Measurements from ENCODE around the gene KCNT2. TPM values are rescaled to one million over a fixed set of nuclear protein-coding genes. Genes with fewer than 3 reads are reported as not detected.

Gene KCNT2
- polyA plus RNA-seq, 2 of the 4 experiments (the other 2 are of a cell fraction) = 0.14 to 1.7 TPM

GRCh38 chr1:196410768-196411167 lies 197.5 kb downstream of the KCNT2 start:
- Histone ChIP-seq H3K4me3 (no peak overlapping the region), H3K4me2 (no peak overlapping the region), H3K27ac (no peak overlapping the region), H3K9me3 (no peaks in the 10 kb centered on the region; the same call in 2 of the 3 replicates), H3K4me1 (peaks cover 17% of the 10 kb centered on the region)
- ATAC-seq (no peak), FAIRE-seq (no peak), DNase-seq (ENCODE audit: low read depth in 1 of 2, low spot score in 1 of 2) (no peak)
- ChIA-PET CTCF (interaction anchor here (0.6 kb wide), 2 partner anchors 32 to 93 kb away, joined by 3 read pairs; no protein-coding TSS in a partner anchor), POLR2A (no interaction called here)
- TF ChIP-seq ELK1 (IDR thresholded peaks at IDR 0.05; ENCODE audit: low read depth, low read length) = no peak
- TF ChIP-seq SREBF2 (IDR thresholded peaks at IDR 0.05) = no peak
- no peak for TF ChIP-seq RNF2 (IDR thresholded peaks at IDR 0.05; ENCODE audit: borderline replicate concordance, low read depth)
- no peak for TF ChIP-seq NFE2L2 (conservative IDR thresholded peaks at IDR 0.05; ENCODE audit: low read length)
- no peak for TF ChIP-seq MYC (IDR thresholded peaks at IDR 0.05; ENCODE audit: borderline replicate concordance, low read length)
- TF ChIP-seq USF2 (IDR thresholded peaks at IDR 0.05) = no peak
- TF ChIP-seq NPAS2 (CRISPR knock-in tag; IDR thresholded peaks at IDR 0.05; ENCODE audit: borderline replicate concordance) = no peak
- TF ChIP-seq FOSB (CRISPR knock-in tag; IDR thresholded peaks at IDR 0.05) = no peak
- TF ChIP-seq JUN (IDR thresholded peaks at IDR 0.05) = no peak

- DNase-seq (ENCODE audit: low read depth in 1 of 2, low spot score in 1 of 2) (no peak), ATAC-seq (no peak), FAIRE-seq (no peak)
- CTCF ChIA-PET = interaction anchor here (0.7 kb wide), 1 partner anchor 16 kb away, joined by 3 read pairs; no protein-coding TSS in a partner anchor
- no peak overlapping the region for H3K27ac ChIP-seq
- no peak overlapping the region for H3K4me2 ChIP-seq
- H3K9me3 ChIP-seq = no peaks in the 10 kb centered on the region; the same call in 2 of the 3 replicates
- POLR2A ChIA-PET = no interaction called here
- WGBS (ENCODE audit: missing lambda C conversion rate) = 83% methylated on average over 2 of the region's 2 CpGs
- TF ChIP-seq MYC (IDR thresholded peaks at IDR 0.05; ENCODE audit: borderline replicate concordance, low read length) (no peak), MAX (IDR thresholded peaks at IDR 0.05) (no peak), RAD21 (conservative IDR thresholded peaks at IDR 0.05 in 1 of 2, IDR thresholded peaks at IDR 0.05 in 1 of 2) (no peak), HOXB5 (CRISPR knock-in tag; IDR thresholded peaks at IDR 0.05) (no peak), RFX5 (IDR thresholded peaks at IDR 0.05) (no peak)
- TF ChIP-seq, protein P1, sequence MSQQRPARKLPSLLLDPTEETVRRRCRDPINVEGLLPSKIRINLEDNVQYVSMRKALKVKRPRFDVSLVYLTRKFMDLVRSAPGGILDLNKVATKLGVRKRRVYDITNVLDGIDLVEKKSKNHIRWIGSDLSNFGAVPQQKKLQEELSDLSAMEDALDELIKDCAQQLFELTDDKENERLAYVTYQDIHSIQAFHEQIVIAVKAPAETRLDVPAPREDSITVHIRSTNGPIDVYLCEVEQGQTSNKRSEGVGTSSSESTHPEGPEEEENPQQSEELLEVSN (IDR thresholded peaks at IDR 0.05; ENCODE audit: borderline replicate concordance, low read depth) = no peak
- no peak overlapping the region for H3K4me3 ChIP-seq
- peaks cover 17% of the 10 kb centered on the region for H3K4me1 ChIP-seq
These were observed 198.7 kb downstream of the KCNT2 start for GRCh38 chr1:196409586-196409985.

DNA sequence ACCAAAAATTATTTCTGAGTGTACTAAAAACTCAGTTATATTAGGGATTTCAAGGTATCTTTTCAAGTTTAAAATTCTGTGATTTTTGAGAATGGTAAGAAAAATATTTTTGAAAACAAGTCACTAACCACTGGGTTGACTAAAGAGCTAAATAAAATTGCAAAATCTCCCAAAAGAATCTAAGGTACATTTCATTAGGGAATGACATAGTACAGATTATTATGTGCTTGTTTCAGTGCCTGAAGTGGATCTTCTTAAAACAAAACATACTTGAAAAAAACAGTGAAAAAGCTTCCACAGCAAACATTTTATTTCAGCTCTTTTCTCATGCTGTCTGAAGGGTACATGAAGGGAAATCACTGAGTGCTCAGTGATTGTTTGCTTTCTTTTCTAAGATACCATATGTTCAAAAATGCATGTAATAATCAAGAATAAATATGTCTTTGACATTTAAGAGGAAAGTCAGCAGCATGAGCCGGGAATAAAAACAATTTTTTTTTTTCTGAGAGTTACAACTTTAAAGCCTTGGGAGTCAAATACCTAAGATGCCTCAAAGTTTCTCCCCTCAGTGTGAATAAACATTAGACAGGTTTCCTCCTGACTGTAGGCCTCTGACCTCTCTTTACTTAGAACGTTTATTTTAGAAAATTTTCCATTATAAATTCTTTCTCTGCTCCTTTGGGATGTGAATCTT lies 200.7 kb downstream of the KCNT2 start:
- POLR2A ChIA-PET = no interaction called here
- H3K4me3 ChIP-seq = no peak overlapping the region
- FAIRE-seq (no peak), DNase-seq (ENCODE audit: low read depth in 1 of 2, low spot score in 1 of 2) (peak in 1 of 2 experiments; percentile 48), ATAC-seq (peak; percentile 30 to 77; a peak in 4 of 6 replicates)
- H3K9me3 ChIP-seq = no peaks in the 10 kb centered on the region; the same call in 2 of the 3 replicates
- peaks cover 17% of the 10 kb centered on the region for H3K4me1 ChIP-seq
- CTCF ChIA-PET = no interaction called here
- peak overlapping the region; percentile 57 for H3K4me2 ChIP-seq
- H3K27ac ChIP-seq = peak overlapping the region; percentile 49 to 50; a peak in 4 of 6 replicates
- no peak for TF ChIP-seq CBX2 (IDR thresholded peaks at IDR 0.05; ENCODE audit: borderline replicate concordance, low read depth)
- 2% methylated on average over 2 of the region's 2 CpGs for WGBS (ENCODE audit: missing lambda C conversion rate)

DNA sequence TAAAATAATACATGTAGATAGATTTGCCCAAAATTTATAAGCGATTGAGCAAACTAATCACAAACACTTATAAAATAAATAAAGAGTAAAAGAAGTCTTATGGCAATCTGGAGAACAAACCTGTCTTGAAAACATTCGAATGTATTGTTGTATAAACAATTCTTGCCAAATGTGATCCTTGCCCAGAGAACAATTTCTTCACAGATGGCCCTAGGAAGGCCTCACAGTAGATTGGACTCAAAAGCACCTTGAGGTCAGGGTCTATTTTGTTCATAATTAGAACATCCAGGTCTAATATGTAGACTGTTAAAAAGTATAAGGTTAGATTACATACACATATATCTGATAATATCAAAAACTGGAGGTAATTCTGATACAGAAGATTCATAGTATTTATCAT lies 202.4 kb downstream of the KCNT2 start:
- ChIA-PET CTCF (no interaction called here), POLR2A (no interaction called here)
- Histone ChIP-seq H3K27ac (no peak overlapping the region), H3K4me2 (no peak overlapping the region), H3K9me3 (no peaks in the 10 kb centered on the region; the same call in 2 of the 3 replicates), H3K4me1 (peaks cover 17% of the 10 kb centered on the region), H3K4me3 (no peak overlapping the region)
- FAIRE-seq = no peak
- no peak for DNase-seq (ENCODE audit: low read depth in 1 of 2, low spot score in 1 of 2)
- 62% methylated on average over 2 of the region's 2 CpGs for WGBS (ENCODE audit: missing lambda C conversion rate)
- TF ChIP-seq CEBPB (IDR thresholded peaks at IDR 0.05) (no peak), EHF (CRISPR knock-in tag; IDR thresholded peaks at IDR 0.05) (no peak)
- no peak for ATAC-seq

Data from A549 (cell line).